Caco-2 (cell line): ENCODE measurements around the gene CLEC2L. TPM values are rescaled to one million over a fixed set of nuclear protein-coding genes. Genes with fewer than 3 reads are reported as not detected.
A peak's percentile ranks its signal among the peaks of the same experiment; 100 is the strongest.

Experiments used
- BruUV-seq: library from RNA; stranded (reverse); fragments of 400-500 nt; replicated peaks from 2 replicates; lab custom pipeline; 2021; lab: Mats Ljungman, UMichigan
- CTCF ChIA-PET: fragments of 300-600 bp; sonication (Branson Sonifier 250); formaldehyde crosslinking; loops from one replicate; lab custom pipeline; 2022; ENCODE audit warnings: antibody characterized with exemption; lab: Charles Lee
- POLR2A ChIA-PET: fragments of 300-600 bp; sonication (Branson Sonifier 250); formaldehyde crosslinking; loops from one replicate; lab custom pipeline; 2022; ENCODE audit warnings: antibody characterized with exemption; lab: Charles Lee
- DNase-seq, 2 experiments: peaks; one replicate each; pipeline versions ENCODE4 v3.0.0 to v3.0.0-alpha.2; 2020 to 2022
- H3K27me3 ChIP-seq: replicated peaks from 2 replicates; pipeline ENCODE4 v1.6.0; 2011; ENCODE audit warnings: low read length; ENCODE audit not compliant: control insufficient read depth, insufficient read depth
- H3K36me3 ChIP-seq: 2 replicates; pipeline ENCODE4 v1.5.1; 2011; ENCODE audit warnings: low read length; ENCODE audit not compliant: control insufficient read depth, insufficient read depth
- H3K4me1 ChIP-seq: fragments of 250-450 bp; sonication (Bioruptor Pico); 2 replicates; pipeline ENCODE4 v1.5.1; 2020; ENCODE audit warnings: mild to moderate bottlenecking
- H3K4me3 ChIP-seq: 2 replicates; pipeline ENCODE4 v1.5.1; 2011; ENCODE audit warnings: low read depth, mild to moderate bottlenecking, control low read depth, low read length
- H3K9me3 ChIP-seq: fragments of 250-450 bp; sonication (Bioruptor Pico); 2 replicates; pipeline ENCODE4 v1.5.1; 2020; ENCODE audit warnings: mild to moderate bottlenecking, moderate library complexity
- H3K27ac Mint-ChIP-seq: one replicate; pipeline ENCODE4 v1.8.0; 2022; ENCODE audit warnings: mixed read lengths; ENCODE audit not compliant: unreplicated experiment
- H3K27me3 Mint-ChIP-seq: one replicate; pipeline ENCODE4 v1.8.0; 2022; ENCODE audit warnings: mixed read lengths; ENCODE audit not compliant: insufficient read depth, unreplicated experiment
- H3K36me3 Mint-ChIP-seq: one replicate; pipeline ENCODE4 v1.8.0; 2022; ENCODE audit warnings: mild to moderate bottlenecking, mixed read lengths; ENCODE audit not compliant: insufficient read depth, unreplicated experiment
- H3K4me1 Mint-ChIP-seq: one replicate; pipeline ENCODE4 v1.8.0; 2022; ENCODE audit warnings: low read depth, mixed read lengths; ENCODE audit not compliant: unreplicated experiment
- H3K4me3 Mint-ChIP-seq: one replicate; pipeline ENCODE4 v1.8.0; 2022; ENCODE audit warnings: mild to moderate bottlenecking, moderate library complexity, mixed read lengths; ENCODE audit not compliant: unreplicated experiment
- H3K9me3 Mint-ChIP-seq: one replicate; pipeline ENCODE4 v1.8.0; 2022; ENCODE audit warnings: mixed read lengths; ENCODE audit not compliant: unreplicated experiment
- CTCF ChIP-seq, 2 experiments: fragments of 200-600 bp in 1 of 2; IDR thresholded peaks; 1 replicate in 1 of 2; 2 replicates in 1 of 2; pipeline versions ENCODE4 v1.5.1 to v1.8.0; 2011 to 2022; ENCODE audit warnings: antibody characterized with exemption in 1 of 2, control low read depth in 1 of 2, inconsistent platforms in 1 of 2, low read depth in 1 of 2, low read length in 1 of 2, mild to moderate bottlenecking in 1 of 2, moderate library complexity in 1 of 2; ENCODE audit not compliant: insufficient read depth in 1 of 2, severe bottlenecking in 1 of 2, unreplicated experiment in 1 of 2
- intact Hi-C: fragments of 100-400 bp; cut with micrococcal nuclease; formaldehyde crosslinking; loops from one replicate; pipeline ENCODE4 v1.10.0; 2022; ENCODE audit not compliant: unreplicated experiment
- total RNA-seq: library from RNA; stranded (reverse); gene quantifications from 2 replicates; pipeline ENCODE4 v1.2.3, GENCODE V29; 2022

The CLEC2L gene
- total RNA-seq, 1 experiment from 2014 or later: not detected

- H3K9me3 ChIP-seq: no peaks in the 10 kb centered on the region
- intact Hi-C loops: no loop called here
- peaks cover 13% of the 10 kb centered on the region for H3K4me1 ChIP-seq
- TF ChIP-seq CTCF (IDR thresholded peaks at IDR 0.05; ENCODE audit: insufficient read depth in 1 of 2, low read depth in 1 of 2, low read length in 1 of 2, severe bottlenecking in 1 of 2, unreplicated experiment in 1 of 2): no peak
- H3K4me3 ChIP-seq: no peak overlapping the region
- peaks cover 15% of the 10 kb centered on the region for H3K4me1 Mint-ChIP-seq
- H3K4me3 Mint-ChIP-seq: no peak overlapping the region
- no peaks in the 10 kb centered on the region; the same call in 1 of the 2 replicates for H3K36me3 ChIP-seq
- H3K9me3 Mint-ChIP-seq: no peaks in the 10 kb centered on the region
- BruUV-seq: no TSS peak
- CTCF ChIA-PET: no interaction called here
- H3K27me3 ChIP-seq: no peaks in the 10 kb centered on the region
- DNase-seq: no peak
- H3K27ac Mint-ChIP-seq: no peak overlapping the region
- H3K36me3 Mint-ChIP-seq: peaks cover 13% of the 10 kb centered on the region
- H3K27me3 Mint-ChIP-seq: no peaks in the 10 kb centered on the region
- POLR2A ChIA-PET: no interaction called here
Measured at GRCh38 chr7:139571651-139572050, 48.2 kb downstream of the CLEC2L start.

GRCh38 chr7:139572071-139572470 is 48.6 kb downstream of the CLEC2L start:
- Mint-ChIP-seq H3K36me3 (peaks cover 9% of the 10 kb centered on the region), H3K27me3 (no peaks in the 10 kb centered on the region)
- BruUV-seq: TSS peak; percentile 12

GRCh38 chr7:139572704-139573385 is 49.4 kb downstream of the CLEC2L start:
- Mint-ChIP-seq H3K27me3 (no peaks in the 10 kb centered on the region), H3K4me3 (no peak overlapping the region), H3K27ac (no peak overlapping the region), H3K4me1 (peaks cover 7% of the 10 kb centered on the region), H3K9me3 (no peaks in the 10 kb centered on the region), H3K36me3 (peaks cover 7% of the 10 kb centered on the region)
- ChIA-PET POLR2A (no interaction called here), CTCF (no interaction called here)
- no peaks in the 10 kb centered on the region; the same call in 1 of the 2 replicates for H3K36me3 ChIP-seq
- H3K27me3 ChIP-seq: no peaks in the 10 kb centered on the region
- no peak for DNase-seq
- TF ChIP-seq CTCF (IDR thresholded peaks at IDR 0.05; ENCODE audit: insufficient read depth in 1 of 2, low read depth in 1 of 2, low read length in 1 of 2, severe bottlenecking in 1 of 2, unreplicated experiment in 1 of 2): no peak
- intact Hi-C loops: no loop called here
- BruUV-seq: no TSS peak
- H3K9me3 ChIP-seq: no peaks in the 10 kb centered on the region
- no peak overlapping the region for H3K4me3 ChIP-seq
- H3K4me1 ChIP-seq: peaks cover 7% of the 10 kb centered on the region

More at GRCh38 chr7:139572071-139572470, 48.6 kb downstream of the CLEC2L start:
- no peaks in the 10 kb centered on the region for H3K9me3 ChIP-seq
- H3K4me3 ChIP-seq: no peak overlapping the region
- Mint-ChIP-seq H3K4me1 (peaks cover 11% of the 10 kb centered on the region), H3K27ac (no peak overlapping the region), H3K4me3 (no peak overlapping the region), H3K9me3 (no peaks in the 10 kb centered on the region)
- ChIA-PET CTCF (no interaction called here), POLR2A (interaction anchor here (0.6 kb wide), 1 partner anchor 60 kb away, joined by 3 read pairs; no protein-coding TSS in a partner anchor)
- no peaks in the 10 kb centered on the region for H3K27me3 ChIP-seq
- no peak for DNase-seq
- intact Hi-C loops: no loop called here
- H3K36me3 ChIP-seq: no peaks in the 10 kb centered on the region; the same call in 1 of the 2 replicates
- TF ChIP-seq CTCF (IDR thresholded peaks at IDR 0.05; ENCODE audit: insufficient read depth in 1 of 2, low read depth in 1 of 2, low read length in 1 of 2, severe bottlenecking in 1 of 2, unreplicated experiment in 1 of 2): no peak
- peaks cover 12% of the 10 kb centered on the region for H3K4me1 ChIP-seq
